ENCODE measurements around the gene CSTPP1. TPM values are rescaled to one million over a fixed set of nuclear protein-coding genes. Genes with fewer than 3 reads are reported as not detected.

CSTPP1 gene
- total RNA-seq, 1 donor from 2014 or later: 31.5 TPM

GRCh38 chr11:47158242-47158641, 221.7 kb downstream of the CSTPP1 start:
- Histone ChIP-seq H3K4me3 (ENCODE audit: low read depth, low read length) (no peak overlapping the region), H3K36me3 (ENCODE audit: control insufficient read depth, insufficient read depth, low read length) (no peaks in the 10 kb centered on the region), H3K27me3 (ENCODE audit: control insufficient read depth, insufficient read depth, low read length) (no peaks in the 10 kb centered on the region)
- TF ChIP-seq CTCF (IDR thresholded peaks at IDR 0.05; ENCODE audit: insufficient read depth, low read length, poor library complexity, severe bottlenecking): no peak
- no peak for DNase-seq (ENCODE audit: low read depth)

GRCh38 chr11:47160753-47161133, 224.2 kb downstream of the CSTPP1 start:
- Histone ChIP-seq H3K4me3 (ENCODE audit: low read depth, low read length) (no peak overlapping the region), H3K36me3 (ENCODE audit: control insufficient read depth, insufficient read depth, low read length) (no peaks in the 10 kb centered on the region), H3K27me3 (ENCODE audit: control insufficient read depth, insufficient read depth, low read length) (no peaks in the 10 kb centered on the region)
- DNase-seq (ENCODE audit: low read depth): no peak
- TF ChIP-seq CTCF (IDR thresholded peaks at IDR 0.05; ENCODE audit: insufficient read depth, low read length, poor library complexity, severe bottlenecking): no peak

- TF ChIP-seq CTCF (IDR thresholded peaks at IDR 0.05; ENCODE audit: insufficient read depth, low read length, poor library complexity, severe bottlenecking): peak; percentile 80
- no peaks in the 10 kb centered on the region for H3K27me3 ChIP-seq (ENCODE audit: control insufficient read depth, insufficient read depth, low read length)
- no peak overlapping the region for H3K4me3 ChIP-seq (ENCODE audit: low read depth, low read length)
- no peak for DNase-seq (ENCODE audit: low read depth)
- no peaks in the 10 kb centered on the region for H3K36me3 ChIP-seq (ENCODE audit: control insufficient read depth, insufficient read depth, low read length)
Observed at GRCh38 chr11:47161134-47161854, 224.7 kb downstream of the CSTPP1 start.

GRCh38 chr11:47161890-47162289, 225.3 kb downstream of the CSTPP1 start:
- Histone ChIP-seq H3K36me3 (ENCODE audit: control insufficient read depth, insufficient read depth, low read length) (no peaks in the 10 kb centered on the region), H3K4me3 (ENCODE audit: low read depth, low read length) (no peak overlapping the region), H3K27me3 (ENCODE audit: control insufficient read depth, insufficient read depth, low read length) (no peaks in the 10 kb centered on the region)
- no peak for TF ChIP-seq CTCF (IDR thresholded peaks at IDR 0.05; ENCODE audit: insufficient read depth, low read length, poor library complexity, severe bottlenecking)
- no peak for DNase-seq (ENCODE audit: low read depth)

- no peaks in the 10 kb centered on the region for H3K27me3 ChIP-seq (ENCODE audit: control insufficient read depth, insufficient read depth, low read length)
- TF ChIP-seq CTCF (IDR thresholded peaks at IDR 0.05; ENCODE audit: insufficient read depth, low read length, poor library complexity, severe bottlenecking): no peak
- no peaks in the 10 kb centered on the region for H3K36me3 ChIP-seq (ENCODE audit: control insufficient read depth, insufficient read depth, low read length)
- no peak for DNase-seq (ENCODE audit: low read depth)
- H3K4me3 ChIP-seq (ENCODE audit: low read depth, low read length): no peak overlapping the region
Observed at GRCh38 chr11:47162426-47162825, 225.9 kb downstream of the CSTPP1 start.

GRCh38 chr11:47163193-47163592, 226.6 kb downstream of the CSTPP1 start:
- no peak overlapping the region for H3K4me3 ChIP-seq (ENCODE audit: low read depth, low read length)
- TF ChIP-seq CTCF (IDR thresholded peaks at IDR 0.05; ENCODE audit: insufficient read depth, low read length, poor library complexity, severe bottlenecking): no peak
- DNase-seq (ENCODE audit: low read depth): no peak
- no peaks in the 10 kb centered on the region for H3K27me3 ChIP-seq (ENCODE audit: control insufficient read depth, insufficient read depth, low read length)
- peaks cover 4% of the 10 kb centered on the region for H3K36me3 ChIP-seq (ENCODE audit: control insufficient read depth, insufficient read depth, low read length)

Measured in kidney epithelial cell (primary cell).